Glutamatergic neuron (in vitro differentiated cells): ENCODE measurements around the gene KIR3DL1. TPM values are rescaled to one million over a fixed set of nuclear protein-coding genes. Genes with fewer than 3 reads are reported as not detected.
"Not testable (repeated sequence)": the region's sequence is repeated elsewhere in the genome, so short reads cannot be mapped to it uniquely, and the experiment has no call there.

Experiments used
- DNase-seq: peaks from one replicate; pipeline ENCODE4 v3.0.0; 2022
- H3K27ac Mint-ChIP-seq: one replicate; pipeline ENCODE4 v1.8.0; 2020; ENCODE audit warnings: mild to moderate bottlenecking, mixed read lengths, inconsistent platforms; ENCODE audit not compliant: unreplicated experiment
- H3K27me3 Mint-ChIP-seq: one replicate; pipeline ENCODE4 v1.8.0; 2020; ENCODE audit warnings: mild to moderate bottlenecking, moderate library complexity, mixed read lengths, inconsistent platforms; ENCODE audit not compliant: unreplicated experiment
- H3K36me3 Mint-ChIP-seq: one replicate; pipeline ENCODE4 v1.8.0; 2020; ENCODE audit warnings: mild to moderate bottlenecking, mixed read lengths, inconsistent platforms; ENCODE audit not compliant: unreplicated experiment
- H3K4me1 Mint-ChIP-seq: one replicate; pipeline ENCODE4 v1.8.0; 2020; ENCODE audit warnings: mild to moderate bottlenecking, low read depth, mixed read lengths, inconsistent platforms; ENCODE audit not compliant: unreplicated experiment
- H3K4me3 Mint-ChIP-seq: one replicate; pipeline ENCODE4 v1.8.0; 2020; ENCODE audit warnings: mild to moderate bottlenecking, mixed read lengths, inconsistent platforms; ENCODE audit not compliant: unreplicated experiment
- H3K9me3 Mint-ChIP-seq: one replicate; pipeline ENCODE4 v1.8.0; 2020; ENCODE audit warnings: mild to moderate bottlenecking, moderate library complexity, mixed read lengths, inconsistent platforms; ENCODE audit not compliant: unreplicated experiment
- long read RNA-seq: library from polyadenylated mRNA; unstranded; transcript quantifications from one replicate; pipeline ENCODE4 v2.0.0, GENCODE V29; 2020; ENCODE audit not compliant: unreplicated experiment
- total RNA-seq: library from RNA; stranded (reverse); fragmentation: NEBNext Ultra II Directional; extraction: Animal tissue kit (Norgen Biotek cat#: 25700); gene quantifications from one replicate; pipeline ENCODE4 v1.2.1, GENCODE V29; 2021; ENCODE audit not compliant: unreplicated experiment

KIR3DL1 gene
- not detected for total RNA-seq
- long read RNA-seq, result 0 reads

DNA sequence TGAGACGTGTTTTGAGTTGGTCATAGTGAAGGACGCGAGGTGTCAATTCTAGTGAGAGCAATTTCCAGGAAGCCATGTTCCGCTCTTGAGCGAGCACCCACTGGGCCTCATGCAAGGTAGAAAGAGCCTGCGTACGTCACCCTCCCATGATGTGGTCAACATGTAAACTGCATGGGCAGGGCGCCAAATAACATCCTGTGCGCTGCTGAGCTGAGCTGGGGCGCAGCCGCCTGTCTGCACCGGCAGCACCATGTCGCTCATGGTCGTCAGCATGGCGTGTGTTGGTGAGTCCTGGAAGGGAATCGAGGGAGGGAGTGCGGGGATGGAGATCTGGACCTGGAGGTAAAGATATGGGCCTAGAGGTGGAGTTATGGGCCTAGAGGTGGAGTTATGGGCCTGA lies at the start of gene KIR3DL1:
KIR3DL1 (plus strand) TSS at position 218 of the 400 bp plus-strand sequence.
- H3K27me3 Mint-ChIP-seq, H3K27ac Mint-ChIP-seq, DNase-seq, H3K4me3 Mint-ChIP-seq, H3K4me1 Mint-ChIP-seq: not testable (repeated sequence)
- H3K9me3 Mint-ChIP-seq, result peaks cover 36% of the 10 kb centered on the region
- H3K36me3 Mint-ChIP-seq, result peaks cover 26% of the 10 kb centered on the region

DNA sequence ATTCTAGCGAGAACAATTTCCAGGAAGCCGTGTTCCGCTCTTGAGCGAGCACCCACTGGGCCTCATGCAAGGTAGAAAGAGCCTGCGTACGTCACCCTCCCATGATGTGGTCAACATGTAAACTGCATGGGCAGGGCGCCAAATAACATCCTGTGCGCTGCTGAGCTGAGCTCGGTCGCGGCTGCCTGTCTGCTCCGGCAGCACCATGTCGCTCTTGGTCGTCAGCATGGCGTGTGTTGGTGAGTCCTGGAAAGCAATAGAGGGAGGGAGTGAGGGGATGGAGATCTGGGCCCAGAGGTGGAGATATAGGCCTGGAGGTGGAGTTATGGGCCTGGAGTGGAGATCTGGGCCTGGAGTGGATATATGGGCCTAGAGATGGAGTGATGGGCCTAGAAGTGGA lies 46.6 kb upstream of the KIR3DL1 start, which contains the start of gene KIR2DL1:
KIR2DL1 (plus strand) TSS at position 148 of the 400 bp plus-strand sequence; CDS start at position 206, 58 bp downstream.
- peaks cover 25% of the 10 kb centered on the region for H3K36me3 Mint-ChIP-seq
- DNase-seq, H3K27ac Mint-ChIP-seq, H3K4me3 Mint-ChIP-seq, H3K4me1 Mint-ChIP-seq: not testable (repeated sequence)
- peaks cover 11% of the 10 kb centered on the region for H3K27me3 Mint-ChIP-seq
- peaks cover 21% of the 10 kb centered on the region for H3K9me3 Mint-ChIP-seq

DNA sequence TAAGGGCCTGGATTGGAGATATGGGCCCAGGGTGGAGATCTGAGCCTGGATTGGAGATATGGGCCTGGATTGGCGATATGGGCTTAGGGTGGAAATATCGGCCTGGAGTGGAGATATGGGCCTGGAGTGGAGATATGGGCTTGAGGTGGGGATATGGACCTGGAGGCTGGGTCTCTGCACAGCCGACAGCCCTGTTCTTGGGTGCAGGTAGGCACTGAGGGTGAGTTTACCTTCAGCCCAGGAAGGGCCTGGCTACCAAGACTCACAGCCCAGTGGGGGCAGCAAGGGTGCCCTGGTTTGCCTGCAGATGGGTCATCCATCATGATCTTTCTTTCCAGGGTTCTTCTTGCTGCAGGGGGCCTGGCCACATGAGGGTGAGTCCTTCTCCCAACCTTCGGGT lies 45.8 kb upstream of the KIR3DL1 start:
- H3K4me3 Mint-ChIP-seq, H3K27me3 Mint-ChIP-seq, DNase-seq, H3K27ac Mint-ChIP-seq, H3K4me1 Mint-ChIP-seq: not testable (repeated sequence)
- H3K36me3 Mint-ChIP-seq, result peaks cover 24% of the 10 kb centered on the region
- H3K9me3 Mint-ChIP-seq, result peaks cover 18% of the 10 kb centered on the region

DNA sequence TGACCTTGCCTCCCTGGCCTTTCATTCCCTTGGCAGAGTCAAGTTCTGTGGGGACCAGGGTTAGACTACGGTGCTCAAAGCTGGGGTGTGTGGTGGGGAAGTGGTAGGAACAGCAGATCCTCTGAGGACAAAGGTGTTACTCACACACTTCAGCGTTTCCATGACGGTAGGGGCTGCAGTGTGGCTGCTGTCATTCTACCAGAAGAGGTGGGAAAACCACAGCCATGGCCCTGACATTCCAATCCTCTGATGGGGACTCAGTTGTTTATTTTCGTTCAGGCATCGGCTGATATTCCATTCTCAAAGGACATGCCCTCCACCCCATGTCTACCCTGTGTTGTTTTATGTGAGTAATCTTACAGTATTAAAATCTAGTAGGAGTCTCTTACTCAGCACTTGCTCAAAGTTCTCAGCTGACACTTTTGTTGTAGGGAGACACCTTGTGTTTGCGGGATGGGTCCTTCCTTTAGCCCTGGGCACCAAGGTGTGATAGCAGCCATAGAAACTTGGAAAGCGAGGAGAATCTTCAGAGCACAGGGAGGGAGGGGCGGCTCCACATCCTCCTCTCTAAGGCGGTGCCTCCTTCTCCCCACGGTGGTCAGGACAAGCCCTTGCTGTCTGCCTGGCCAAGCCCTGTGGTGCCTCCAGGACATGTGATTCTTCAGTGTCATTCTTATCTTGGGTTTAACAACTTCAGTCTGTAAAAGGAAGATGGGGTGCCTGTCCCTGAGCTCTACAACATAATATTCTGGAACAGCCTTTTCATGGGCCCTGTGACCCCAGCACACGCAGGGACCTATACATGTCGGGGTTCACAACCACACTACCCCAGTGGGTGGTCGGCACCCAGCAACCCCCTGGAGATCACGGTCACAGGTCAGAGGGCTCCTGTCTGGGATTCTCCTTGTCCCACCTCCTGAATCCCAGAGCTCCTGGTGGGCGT lies 45.0 kb upstream of the KIR3DL1 start:
- Mint-ChIP-seq H3K9me3 (peaks cover 18% of the 10 kb centered on the region), H3K36me3 (peaks cover 24% of the 10 kb centered on the region)
- H3K27ac Mint-ChIP-seq, H3K4me1 Mint-ChIP-seq, H3K27me3 Mint-ChIP-seq, H3K4me3 Mint-ChIP-seq, DNase-seq: not testable (repeated sequence)

DNA sequence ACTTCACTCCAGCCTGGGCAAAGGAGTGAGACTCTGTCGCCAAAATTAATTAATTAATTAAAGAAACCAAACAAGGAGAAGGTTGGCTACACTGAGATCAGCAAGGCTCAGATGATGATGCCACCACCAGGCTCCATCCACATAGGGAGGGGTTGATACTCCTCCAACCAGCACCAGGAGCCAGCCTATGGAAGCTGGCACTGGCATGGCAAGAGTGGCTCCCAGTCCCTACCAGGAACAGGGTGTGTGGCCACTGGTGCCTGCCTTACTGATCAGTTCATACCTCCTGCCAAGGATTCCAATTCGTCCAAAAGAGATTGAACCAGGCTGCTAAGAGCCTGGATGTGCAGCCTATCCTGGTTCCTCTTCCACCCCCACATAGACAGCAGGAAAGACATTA lies 43.6 kb upstream of the KIR3DL1 start:
- not testable (repeated sequence) for DNase-seq, H3K27me3 Mint-ChIP-seq, H3K27ac Mint-ChIP-seq, H3K4me1 Mint-ChIP-seq, H3K4me3 Mint-ChIP-seq
- H3K9me3 Mint-ChIP-seq, result peaks cover 16% of the 10 kb centered on the region
- H3K36me3 Mint-ChIP-seq, result peaks cover 20% of the 10 kb centered on the region

DNA sequence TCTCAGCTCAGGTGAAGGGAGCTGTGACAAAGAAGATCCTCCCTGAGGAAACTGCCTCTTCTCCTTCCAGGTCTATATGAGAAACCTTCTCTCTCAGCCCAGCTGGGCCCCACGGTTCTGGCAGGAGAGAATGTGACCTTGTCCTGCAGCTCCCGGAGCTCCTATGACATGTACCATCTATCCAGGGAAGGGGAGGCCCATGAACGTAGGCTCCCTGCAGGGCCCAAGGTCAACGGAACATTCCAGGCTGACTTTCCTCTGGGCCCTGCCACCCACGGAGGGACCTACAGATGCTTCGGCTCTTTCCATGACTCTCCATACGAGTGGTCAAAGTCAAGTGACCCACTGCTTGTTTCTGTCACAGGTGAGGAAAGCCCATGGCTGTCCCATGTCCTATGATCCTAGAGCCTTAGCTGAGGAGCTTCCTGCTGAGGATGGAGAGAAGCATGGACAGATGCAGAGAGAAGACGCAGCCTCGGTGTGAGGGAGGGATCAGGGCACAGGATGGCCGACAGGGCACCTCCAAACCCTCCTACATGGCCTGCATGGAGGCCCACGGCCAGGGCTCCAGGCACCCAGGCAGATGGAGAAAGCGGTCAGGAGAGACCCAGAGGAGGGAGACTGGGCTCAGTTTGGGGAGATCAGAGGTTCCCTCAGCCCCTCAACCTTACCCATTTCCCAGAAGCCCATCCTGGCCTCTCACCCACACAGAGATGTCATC lies 41.0 kb upstream of the KIR3DL1 start:
- H3K27ac Mint-ChIP-seq, H3K4me1 Mint-ChIP-seq, H3K27me3 Mint-ChIP-seq, DNase-seq, H3K4me3 Mint-ChIP-seq: not testable (repeated sequence)
- H3K36me3 Mint-ChIP-seq, result peaks cover 15% of the 10 kb centered on the region
- peaks cover 13% of the 10 kb centered on the region for H3K9me3 Mint-ChIP-seq

DNA sequence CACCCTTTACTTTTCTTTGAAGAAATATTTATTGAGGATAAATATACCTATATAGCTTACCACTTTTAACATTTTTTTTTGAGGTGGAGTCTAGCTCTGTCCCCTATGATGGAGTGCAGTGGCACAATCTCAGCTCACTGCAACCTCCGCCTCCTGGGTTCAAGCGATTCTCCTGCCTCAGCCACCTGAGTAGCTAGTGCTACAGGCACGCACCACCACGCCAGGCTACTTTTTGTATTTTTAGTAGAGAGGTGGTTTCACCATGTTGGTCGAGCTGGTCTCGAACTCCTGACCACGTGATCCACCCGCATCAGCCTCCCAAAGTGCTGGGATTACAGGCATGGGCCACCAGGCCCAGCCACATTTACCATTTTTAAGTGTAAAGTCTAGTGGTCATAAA lies 40.4 kb upstream of the KIR3DL1 start:
- H3K4me3 Mint-ChIP-seq, H3K27ac Mint-ChIP-seq, H3K27me3 Mint-ChIP-seq, H3K4me1 Mint-ChIP-seq, DNase-seq: not testable (repeated sequence)
- H3K9me3 Mint-ChIP-seq, result peaks cover 11% of the 10 kb centered on the region
- H3K36me3 Mint-ChIP-seq, result peaks cover 14% of the 10 kb centered on the region

DNA sequence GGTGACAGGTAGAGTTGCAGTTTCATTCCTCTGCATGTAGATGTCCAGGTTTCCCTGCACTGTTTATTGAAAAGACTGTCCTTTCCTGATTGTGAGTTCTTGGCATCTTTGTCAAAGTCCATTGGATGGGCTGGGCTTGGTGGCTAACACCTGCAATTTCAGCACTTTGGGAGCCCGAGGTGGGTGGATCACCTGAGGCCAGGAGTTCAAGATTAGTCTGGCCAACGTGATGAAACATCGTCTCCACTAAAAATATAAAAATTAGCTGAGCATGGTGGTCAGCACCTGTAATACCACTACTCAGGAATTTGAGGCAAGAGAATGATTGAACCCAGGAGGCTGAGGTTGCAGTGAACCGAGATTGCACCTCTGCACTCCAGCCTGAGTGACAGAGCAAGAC lies 38.4 kb upstream of the KIR3DL1 start:
- H3K36me3 Mint-ChIP-seq, H3K4me3 Mint-ChIP-seq, H3K4me1 Mint-ChIP-seq, DNase-seq, H3K27me3 Mint-ChIP-seq, H3K27ac Mint-ChIP-seq: not testable (repeated sequence)
- peaks cover 13% of the 10 kb centered on the region for H3K9me3 Mint-ChIP-seq

DNA sequence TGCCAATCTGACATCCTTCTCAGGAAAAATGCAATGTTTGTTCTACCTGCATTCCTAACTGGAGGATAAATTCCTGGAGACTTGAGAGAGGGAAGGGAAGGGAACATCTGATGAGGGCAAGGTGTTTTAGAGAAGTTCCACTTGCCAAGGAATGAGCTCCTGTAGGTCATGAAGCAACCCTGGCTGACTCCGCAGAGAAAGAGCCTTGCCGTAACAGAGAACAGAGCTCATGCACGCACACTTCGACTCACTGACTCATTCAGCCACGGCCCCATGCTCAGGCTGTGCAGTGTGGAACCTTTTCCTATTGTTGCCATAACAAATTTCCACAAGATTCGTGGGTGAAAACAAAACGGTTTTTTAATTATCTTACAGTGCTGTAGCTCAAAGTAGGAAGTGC lies 37.4 kb upstream of the KIR3DL1 start:
- not testable (repeated sequence) for H3K4me3 Mint-ChIP-seq, H3K36me3 Mint-ChIP-seq, H3K27me3 Mint-ChIP-seq, DNase-seq, H3K27ac Mint-ChIP-seq, H3K4me1 Mint-ChIP-seq
- peaks cover 14% of the 10 kb centered on the region for H3K9me3 Mint-ChIP-seq

DNA sequence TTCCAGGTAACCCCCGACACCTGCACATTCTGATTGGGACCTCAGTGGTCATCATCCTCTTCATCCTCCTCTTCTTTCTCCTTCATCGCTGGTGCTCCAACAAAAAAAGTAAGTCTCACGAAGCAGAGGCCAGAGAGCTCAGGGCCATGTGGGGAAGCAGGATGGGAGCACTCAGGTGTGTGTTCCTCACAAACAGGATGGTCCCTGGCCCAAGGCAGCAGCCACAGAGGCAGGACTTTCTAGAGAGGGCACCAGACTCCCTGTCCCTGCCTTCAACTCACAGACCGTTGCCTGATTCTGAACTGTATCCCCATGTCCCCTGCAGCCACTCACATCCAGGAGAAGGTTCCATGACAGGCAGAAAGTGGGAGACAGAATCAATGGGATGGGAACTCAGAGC lies 33.4 kb upstream of the KIR3DL1 start:
- H3K4me3 Mint-ChIP-seq, H3K27ac Mint-ChIP-seq, H3K36me3 Mint-ChIP-seq, H3K4me1 Mint-ChIP-seq, DNase-seq, H3K27me3 Mint-ChIP-seq: not testable (repeated sequence)
- peaks cover 15% of the 10 kb centered on the region for H3K9me3 Mint-ChIP-seq

DNA sequence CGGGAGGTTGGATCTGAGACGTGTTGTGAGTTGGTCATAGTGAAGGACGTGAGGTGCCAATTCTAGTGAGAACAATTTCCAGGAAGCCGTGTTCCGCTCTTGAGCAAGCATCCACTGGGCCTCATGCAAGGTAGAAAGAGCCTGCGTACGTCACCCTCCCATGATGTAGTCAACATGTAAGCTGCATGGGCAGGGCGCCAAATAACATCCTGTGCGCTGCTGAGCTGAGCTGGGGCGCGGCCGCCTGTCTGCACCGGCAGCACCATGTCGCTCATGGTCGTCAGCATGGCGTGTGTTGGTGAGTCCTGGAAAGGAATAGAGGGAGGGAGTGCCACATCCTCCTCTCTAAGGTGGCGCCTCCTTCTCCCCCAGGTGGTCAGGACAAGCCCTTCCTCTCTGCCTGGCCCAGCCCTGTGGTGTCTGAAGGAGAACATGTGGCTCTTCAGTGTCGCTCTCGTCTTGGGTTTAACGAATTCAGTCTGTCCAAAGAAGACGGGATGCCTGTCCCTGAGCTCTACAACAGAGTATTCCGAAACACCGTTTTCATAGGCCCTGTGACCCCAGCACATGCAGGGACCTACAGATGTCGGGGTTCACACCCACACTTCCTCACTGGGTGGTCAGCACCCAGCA lies 30.1 kb upstream of the KIR3DL1 start:
- peaks cover 15% of the 10 kb centered on the region for H3K9me3 Mint-ChIP-seq
- not testable (repeated sequence) for H3K4me1 Mint-ChIP-seq, H3K27me3 Mint-ChIP-seq, H3K27ac Mint-ChIP-seq, DNase-seq, H3K4me3 Mint-ChIP-seq
- H3K36me3 Mint-ChIP-seq, result peaks cover 10% of the 10 kb centered on the region
